Adrenal gland (tissue), 12 donors: ENCODE data around the gene C1orf146. TPM values are rescaled to one million over a fixed set of nuclear protein-coding genes. Genes with fewer than 3 reads are reported as not detected.
A peak's percentile ranks its signal among the peaks of the same experiment; 100 is the strongest.
"Not testable (repeated sequence)": the region's sequence is repeated elsewhere in the genome, so short reads cannot be mapped to it uniquely, and the experiment has no call there.

Experiments
- DNase-seq, 7 donors: peaks; one replicate each; pipeline ENCODE4 v3.0.0-alpha.2; 2019 to 2020
- H3K27ac ChIP-seq, 5 donors: fragments of 200-600 bp; sonication (generic) in 4 of 5; 1 replicate in 3 of 5; 2 replicates in 2 of 5; pipeline versions ENCODE4 v1.5.1 to v1.8.0; 2016 to 2020; ENCODE audit warnings: mild to moderate bottlenecking in 1 of 5
- H3K27me3 ChIP-seq: fragments of 200-600 bp; 2 replicates; pipeline ENCODE4 v1.8.0; 2021
- H3K36me3 ChIP-seq, 2 donors: fragments of 200-600 bp; replicated peaks in 1 of 2; 1 replicate in 1 of 2; 2 replicates in 1 of 2; pipeline versions ENCODE4 v1.5.1 to v1.8.0; 2018 to 2022
- H3K4me1 ChIP-seq, 2 donors: fragments of 200-600 bp; replicated peaks in 1 of 2; 1 replicate in 1 of 2; 2 replicates in 1 of 2; pipeline versions ENCODE4 v1.5.1 to v1.8.0; 2018 to 2021
- H3K4me3 ChIP-seq, 4 donors: fragments of 200-600 bp; sonication (generic) in 3 of 4; one replicate each; pipeline ENCODE4 v1.5.1; 2016 to 2018
- H3K9me3 ChIP-seq, 3 donors: fragments of 200-600 bp; sonication (generic) in 1 of 3; replicated peaks in 1 of 3; 1 replicate in 2 of 3; 2 replicates in 1 of 3; pipeline versions ENCODE4 v1.5.1 to v1.8.0; 2016 to 2021
- CTCF ChIP-seq, 6 experiments: fragments of 450-650 bp in 4 of 6; fragments of 200-600 bp in 2 of 6; sonication (generic) in 1 of 6; IDR thresholded peaks; 1 replicate in 5 of 6; 2 replicates in 1 of 6; pipeline versions ENCODE4 v1.5.1 to v1.8.0; 2016 to 2021; ENCODE audit warnings: antibody characterized with exemption in 6 of 6, mild to moderate bottlenecking in 2 of 6, moderate library complexity in 1 of 6
- POLR2A ChIP-seq, 2 donors: fragments of 450-650 bp; IDR thresholded peaks; one replicate each; pipeline ENCODE4 v1.6.1; 2017; ENCODE audit warnings: antibody characterized with exemption in 2 of 2, mild to moderate bottlenecking in 2 of 2, moderate library complexity in 1 of 2
- WGBS, 4 donors: extraction: QIAGEN DNeasy Blood & Tissue Kit in 2 of 4; methylation state at CpG; one replicate each; pipeline versions ENCODE4 v1.1.5 to v1.1.7; 2013 to 2017; 5-methylcytosine and 5-hydroxymethylcytosine counted together
- intact Hi-C, 2 donors: fragments of 100-400 bp; cut with DNase I; formaldehyde crosslinking; loops; one replicate each; pipeline versions ENCODE4 v1.14.1 to v1.15.0; 2022 to 2023
- polyA plus RNA-seq, 3 donors: library from polyadenylated mRNA; stranded (reverse); fragments of 200-250 nt in 2 of 3; fragments of 350-450 nt in 1 of 3; fragmentation: Illumina TruSeq in 1 of 3; extraction: RNeasy Lipid Tissue Mini Kit (QIAGEN cat#74804) in 1 of 3; gene quantifications; one replicate each; pipeline ENCODE4 v1.2.3, GENCODE V29; 2013 to 2014
- total RNA-seq, 9 donors: library from RNA; depleted of rRNA in 4 of 9; stranded (reverse); fragments of >200 nt in 4 of 9; fragments of 120-200 nt in 1 of 9; fragmentation: NEBNext Ultra II Directional in 1 of 9; extraction: Animal tissue kit (Norgen Biotek cat#: 25700) in 1 of 9; gene quantifications; one replicate each; pipeline versions ENCODE4 v1.1.0 to v1.2.4, GENCODE V29; 2013 to 2023
- donor health status: healthy with polysubstance abuse.
- donor health status: Bipolar disorder and iron deficiency.
- donor health status: DM: yes; HTN: yes; CAD: no.
- donor health status: DM: no; HTN: no; CAD: no.
- donor health status: DM: no; HTN: no; CAD: no.
- donor health status: DM: yes; HTN: yes; CAD: no.

The C1orf146 gene
- total and polyA plus RNA-seq, 12 donors, result not detected

DNA sequence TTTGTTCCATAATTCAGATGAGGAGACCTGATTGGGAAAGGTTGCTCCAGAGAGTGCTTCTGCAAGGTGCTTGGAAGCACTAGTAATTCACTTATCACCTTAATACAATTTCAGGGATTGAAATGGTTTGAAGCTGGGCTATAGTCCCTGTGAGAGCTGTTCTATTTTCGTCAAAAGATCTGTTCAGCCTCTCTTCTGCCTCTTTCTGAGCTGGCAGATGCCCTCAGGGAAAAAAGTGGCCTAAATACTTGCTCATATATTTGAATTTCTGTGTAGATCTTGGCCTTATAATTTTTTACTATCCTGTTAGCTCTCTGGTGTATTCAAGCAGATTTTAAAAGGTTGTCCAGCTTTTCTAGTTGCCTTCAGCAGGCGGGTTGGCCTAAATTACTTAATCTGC is 22.3 kb downstream of the C1orf146 start:
- Histone ChIP-seq H3K27me3 (no peaks in the 10 kb centered on the region), H3K4me1 (no peaks in the 10 kb centered on the region), H3K4me3 (no peak overlapping the region), H3K36me3 (no peaks in the 10 kb centered on the region), H3K27ac (no peak overlapping the region), H3K9me3 (no peaks in the 10 kb centered on the region)
- intact Hi-C loops, result no loop called here
- DNase-seq, result peak in 1 of 7 donors; percentile 65
- 81 to 91% (median 86%) methylated on average over 2 of the region's 2 CpGs for WGBS, 4 donors
- TF ChIP-seq CTCF (IDR thresholded peaks at IDR 0.05) (no peak), POLR2A (IDR thresholded peaks at IDR 0.05) (no peak)

DNA sequence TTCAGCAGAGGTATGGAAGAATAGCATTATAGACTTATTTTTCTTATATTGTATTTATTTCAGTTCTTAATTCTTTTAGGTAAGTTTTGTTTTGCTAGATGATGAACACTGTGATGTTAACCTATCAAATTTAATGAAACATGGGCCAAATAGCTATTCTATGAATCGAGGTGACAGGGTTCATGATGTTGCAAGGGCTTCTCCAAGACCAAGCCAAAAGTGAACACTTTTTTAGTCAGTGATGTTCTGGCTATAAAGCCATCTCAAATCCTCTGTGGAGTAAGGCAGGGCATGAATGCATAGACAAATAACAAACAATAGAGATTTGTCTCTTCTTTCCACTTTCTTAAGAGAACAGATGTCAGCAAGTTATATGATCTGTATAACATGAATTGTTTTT is 26.7 kb downstream of the C1orf146 start:
- H3K27me3 ChIP-seq, result no peaks in the 10 kb centered on the region
- DNase-seq, result no peak
- no peak overlapping the region for H3K27ac ChIP-seq
- intact Hi-C loops, result no loop called here
- no peaks in the 10 kb centered on the region for H3K9me3 ChIP-seq
- H3K4me1 ChIP-seq, result no peaks in the 10 kb centered on the region
- 91 to 100% (median 98%) methylated on average over 1 of the region's 1 CpG for WGBS, 4 donors
- H3K36me3 ChIP-seq, result no peaks in the 10 kb centered on the region
- TF ChIP-seq CTCF (IDR thresholded peaks at IDR 0.05), result no peak
- TF ChIP-seq POLR2A (IDR thresholded peaks at IDR 0.05), result no peak
- H3K4me3 ChIP-seq, result no peak overlapping the region

GRCh38 chr1:92254714-92255113 is 37.0 kb downstream of the C1orf146 start:
- H3K27me3 ChIP-seq, H3K4me3 ChIP-seq, H3K4me1 ChIP-seq, H3K9me3 ChIP-seq, intact Hi-C loops, H3K27ac ChIP-seq, DNase-seq: not testable (repeated sequence)
- H3K36me3 ChIP-seq, result peaks cover 0 to 13% of the 10 kb centered on the region in 2 donors
- 61 to 77% (median 71%) methylated on average over 3 of the region's 3 CpGs for whole genome bisulfite sequencing, 4 donors

- peaks cover 0 to 7% of the 10 kb centered on the region in 2 donors for H3K36me3 ChIP-seq
These were observed 41.6 kb downstream of the C1orf146 start for GRCh38 chr1:92259350-92259749.

More at GRCh38 chr1:92259350-92259749, 41.6 kb downstream of the C1orf146 start:
- H3K27me3 ChIP-seq, result no peaks in the 10 kb centered on the region
- H3K27ac ChIP-seq, result no peak overlapping the region
- no peak for DNase-seq
- no peak overlapping the region for H3K4me3 ChIP-seq
- peaks cover 0 to 5% (median 0%) of the 10 kb centered on the region in 3 donors for H3K9me3 ChIP-seq
- no peak for TF ChIP-seq POLR2A (IDR thresholded peaks at IDR 0.05)
- no peak for TF ChIP-seq CTCF (IDR thresholded peaks at IDR 0.05)
- no peaks in the 10 kb centered on the region for H3K4me1 ChIP-seq
- intact Hi-C loops, result no loop called here
- WGBS, 4 donors, result 65 to 92% (median 74%) methylated on average over 1 of the region's 1 CpG
